GM19193 (cell line): ENCODE data around the gene ADA.

Source experiments
- POLR2A ChIP-seq: IDR thresholded peaks from 4 replicates; pipeline ENCODE4 v1.6.1; 2011; ENCODE audit not compliant: insufficient read depth, insufficient read length; ENCODE audit errors: extremely low read depth

ADA gene

DNA sequence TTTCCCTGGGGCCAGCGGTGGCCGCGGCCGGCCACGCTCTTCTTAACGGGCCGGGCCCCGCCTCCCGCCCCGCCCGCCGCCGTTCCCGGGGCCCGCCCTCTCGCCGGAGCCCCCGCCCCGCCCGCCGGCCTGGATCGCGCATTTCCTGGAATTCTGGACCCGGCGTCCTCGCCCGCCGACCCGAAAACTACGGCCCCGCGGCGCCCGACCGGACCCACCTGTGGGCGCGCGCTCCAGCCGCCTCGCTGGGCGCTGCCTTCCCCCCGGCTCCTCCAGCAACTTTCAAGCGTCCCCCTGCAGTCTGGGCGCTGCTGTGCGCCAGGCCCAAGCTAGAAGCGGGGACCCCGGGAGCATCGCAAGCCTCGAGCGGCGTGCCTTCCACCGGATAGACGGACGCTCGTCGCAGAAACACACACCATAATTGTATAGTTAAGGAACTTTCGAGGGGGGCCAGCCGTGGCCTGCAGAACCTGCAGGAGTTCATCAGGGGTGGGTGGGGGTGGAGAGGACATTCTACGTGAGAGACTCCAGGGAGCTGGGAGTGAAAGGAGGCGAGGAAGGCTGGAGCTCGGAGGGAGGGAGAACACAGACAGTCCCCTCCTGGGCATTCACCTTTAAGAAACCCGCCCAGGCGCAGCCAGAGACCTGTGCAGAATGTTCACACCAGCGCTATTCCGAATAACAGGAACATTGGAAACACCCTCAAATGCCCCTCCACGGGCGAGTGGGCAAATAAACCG, at the start of gene ADA:
Gene ADA, minus strand, starts transcription at position 16 of the 740 bp plus-strand sequence. CDS start 92 bp downstream, outside the sequence.
- no peak for TF ChIP-seq POLR2A

DNA sequence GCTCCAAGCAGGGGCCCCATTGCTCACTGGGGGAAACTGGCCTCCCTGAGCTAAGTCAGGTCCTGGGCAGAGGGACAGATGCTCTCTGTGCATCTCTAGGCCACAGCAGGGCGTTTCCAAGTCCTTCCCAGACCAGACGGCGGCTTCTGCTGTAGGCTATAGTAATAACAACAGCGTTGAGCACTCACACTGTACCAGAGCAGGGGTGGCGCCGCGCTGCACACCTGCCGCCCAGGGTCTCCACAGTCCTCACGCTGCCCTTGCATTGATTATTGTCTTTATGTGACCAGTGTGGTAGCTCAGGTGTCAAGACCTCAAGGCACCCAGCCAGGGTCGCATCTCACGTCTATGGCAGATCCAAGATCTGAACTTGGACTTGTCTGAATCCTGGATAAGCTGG, 48.8 kb upstream of the ADA start:
- no peak for TF ChIP-seq POLR2A

DNA sequence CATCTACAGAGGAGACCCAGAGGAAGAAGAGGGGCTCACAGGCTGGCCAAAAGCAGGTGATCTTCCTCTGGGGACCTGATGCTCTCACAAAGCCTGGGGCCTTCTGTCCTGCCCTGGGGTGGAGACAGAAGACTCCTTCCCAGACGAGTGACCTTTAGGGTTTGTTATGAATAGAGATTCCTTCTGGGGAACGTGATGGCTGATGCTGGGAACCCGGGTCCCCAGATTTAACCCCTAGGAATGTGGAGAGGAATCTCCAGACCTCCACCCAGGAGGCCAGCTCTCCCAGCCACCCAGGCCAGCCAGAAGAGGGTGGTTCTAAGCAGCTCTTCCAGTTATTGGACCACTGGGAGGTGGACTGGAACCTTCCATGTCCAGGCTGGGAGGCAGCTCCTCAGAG, 46.9 kb upstream of the ADA start:
- TF ChIP-seq POLR2A: no peak

- no peak for TF ChIP-seq POLR2A
Observed at GRCh38 chr20:44696315-44696714, 44.8 kb upstream of the ADA start.

- TF ChIP-seq POLR2A: no peak
Observed at GRCh38 chr20:44695674-44696300, 44.3 kb upstream of the ADA start.

GRCh38 chr20:44695295-44695673, 43.8 kb upstream of the ADA start:
- no peak for TF ChIP-seq POLR2A

DNA sequence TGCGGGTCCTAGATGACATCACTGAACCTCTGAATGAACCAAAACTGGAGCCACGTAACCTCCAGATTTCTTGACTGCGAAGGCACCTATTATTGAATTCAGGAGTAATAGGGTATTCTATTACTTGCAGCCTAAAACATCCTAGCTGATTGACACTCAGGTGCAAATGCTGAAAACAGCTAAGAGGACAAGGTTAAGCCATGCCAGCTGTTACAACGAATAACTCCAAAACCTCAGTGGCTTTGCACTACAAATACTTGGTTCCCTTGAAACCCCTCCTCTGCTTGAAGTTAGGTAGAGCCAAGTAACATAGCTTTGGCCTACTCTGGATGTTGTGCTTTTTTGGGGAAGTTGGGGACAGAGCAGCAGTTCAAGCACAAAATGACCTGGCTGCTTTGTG, 42.7 kb upstream of the ADA start:
- no peak for TF ChIP-seq POLR2A

- no peak for TF ChIP-seq POLR2A
Observed at GRCh38 chr20:44693627-44694026, 42.1 kb upstream of the ADA start.

GRCh38 chr20:44692932-44693480, 41.5 kb upstream of the ADA start:
- TF ChIP-seq POLR2A: no peak

GRCh38 chr20:44691424-44692423, 40.2 kb upstream of the ADA start:
- TF ChIP-seq POLR2A: no peak

GRCh38 chr20:44690781-44691423, 39.4 kb upstream of the ADA start:
- no peak for TF ChIP-seq POLR2A

- no peak for TF ChIP-seq POLR2A
Observed at GRCh38 chr20:44689809-44690208, 38.3 kb upstream of the ADA start.

- TF ChIP-seq POLR2A: no peak
Observed at GRCh38 chr20:44688053-44688625, 36.6 kb upstream of the ADA start.

DNA sequence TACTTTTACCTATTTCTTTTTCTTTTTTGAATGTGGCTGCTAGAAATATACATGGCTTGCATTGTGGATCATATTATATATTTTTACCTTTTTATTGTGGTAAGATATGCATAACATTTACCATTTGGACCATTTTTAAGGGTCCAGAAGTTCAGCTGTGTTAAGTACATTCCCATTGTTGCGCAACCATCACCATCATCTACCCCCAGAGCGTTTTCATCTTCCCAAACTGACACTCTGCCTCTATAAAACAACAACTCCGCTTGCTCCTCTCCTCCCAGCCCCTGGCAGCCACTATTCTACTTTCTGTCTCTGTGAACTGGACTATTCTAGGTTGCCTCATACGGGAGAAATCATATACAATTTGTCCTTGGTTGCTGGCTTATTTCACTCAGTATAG, 35.4 kb upstream of the ADA start:
- no peak for TF ChIP-seq POLR2A
